ENCODE measurements around the gene INTS12.
"Not testable (repeated sequence)": the region's sequence is repeated elsewhere in the genome, so short reads cannot be mapped to it uniquely, and the experiment has no call there.

Gene INTS12

DNA sequence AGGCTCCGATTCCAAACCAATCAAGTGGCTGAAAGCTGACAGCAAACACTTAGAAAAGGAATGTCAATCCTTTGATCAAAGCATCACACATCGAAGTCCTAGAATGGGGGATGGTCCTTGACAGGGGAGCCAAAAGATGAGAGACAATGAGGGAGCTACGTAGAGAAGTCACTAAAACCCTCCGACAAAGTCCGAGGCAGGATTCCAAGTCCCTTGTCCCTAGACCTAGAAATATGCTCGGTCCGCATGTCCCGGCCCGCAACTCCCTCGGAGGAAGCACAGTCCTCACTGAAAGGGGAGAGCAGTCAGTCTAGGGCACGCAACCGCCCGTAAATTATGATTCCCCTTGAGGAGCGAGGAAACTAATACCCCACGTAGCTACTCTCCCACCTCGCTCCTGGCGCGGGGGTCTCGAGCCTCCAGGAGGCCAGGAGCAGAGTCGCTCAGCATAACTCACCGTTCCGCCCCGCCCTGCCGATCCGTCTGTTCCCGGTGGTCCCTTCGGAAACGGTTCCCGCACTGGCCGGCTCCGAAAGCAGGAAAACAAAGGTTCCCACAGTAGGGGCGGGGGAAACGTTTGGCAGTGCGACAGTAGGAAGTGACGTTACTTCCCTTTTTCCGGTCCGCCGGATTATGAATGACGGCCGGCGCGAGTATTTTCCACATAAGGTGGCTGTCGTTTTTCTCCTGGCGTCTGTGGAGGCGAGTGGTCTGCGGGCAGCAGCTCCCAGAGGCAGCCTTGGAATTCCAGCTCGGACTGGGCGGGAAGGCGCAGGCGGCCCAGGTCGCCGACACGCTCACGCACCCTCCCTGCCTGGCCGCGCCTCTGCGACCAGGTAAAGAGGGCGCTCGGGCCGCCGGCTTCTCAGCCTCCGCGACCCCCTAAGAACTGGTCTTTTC lies at the start of gene INTS12, which contains the start of gene GSTCD:
INTS12 (minus strand) TSS at position 509 of the 900 bp plus-strand sequence. CDS start 8,684 bp downstream, outside the sequence.
GSTCD (plus strand) TSS at position 604 of the 900 bp plus-strand sequence. CDS start 8,830 bp downstream, outside the sequence.
- DNase-seq (ENCODE audit: low read depth in 1 of 2, low spot score in 1 of 2), result peak; percentile 78 to 90

DNA sequence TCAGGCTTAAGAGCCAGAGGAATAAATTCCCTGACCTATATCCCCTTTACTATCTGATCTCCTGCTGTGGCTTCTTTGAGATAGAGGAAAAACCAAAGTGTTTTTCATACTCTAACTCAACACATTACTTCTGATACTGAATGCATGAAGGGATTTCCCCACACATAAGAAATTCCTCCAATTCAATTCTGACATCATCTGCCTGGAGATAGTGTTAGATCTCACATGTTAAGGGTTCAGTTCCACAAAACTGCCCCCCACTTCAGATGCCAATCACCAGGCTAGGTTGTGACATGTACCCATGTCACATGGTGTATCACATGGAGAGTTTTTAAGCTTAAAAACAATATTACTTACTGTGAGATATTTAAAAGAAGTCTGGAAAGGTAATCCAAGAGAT lies 46.9 kb upstream of the INTS12 start:
- no peak for DNase-seq (ENCODE audit: low read depth in 1 of 2, low spot score in 1 of 2)

DNA sequence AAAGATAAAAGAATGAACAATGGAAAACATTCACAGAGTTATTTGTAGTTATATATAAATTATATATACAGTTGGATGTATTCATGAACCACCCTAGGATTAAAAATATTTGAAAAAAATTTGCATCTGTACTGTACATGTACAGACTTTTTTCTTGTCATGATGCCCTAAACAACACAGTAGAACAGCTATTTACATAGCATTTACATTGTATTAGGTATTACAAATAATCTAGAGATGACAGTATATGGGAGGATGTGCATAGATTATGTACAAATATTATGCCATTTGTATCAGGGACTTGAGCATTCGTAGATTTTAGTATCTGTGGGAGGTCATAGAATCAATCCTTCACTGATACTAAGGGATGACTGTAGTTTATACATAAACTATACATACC lies 44.9 kb upstream of the INTS12 start:
- no peak for DNase-seq (ENCODE audit: low read depth in 1 of 2, low spot score in 1 of 2)

- no peak for DNase-seq (ENCODE audit: low read depth in 1 of 2, low spot score in 1 of 2)
These were observed 43.3 kb upstream of the INTS12 start for GRCh38 chr4:105751718-105752299.

- no peak for DNase-seq (ENCODE audit: low read depth in 1 of 2, low spot score in 1 of 2)
These were observed 39.7 kb upstream of the INTS12 start for GRCh38 chr4:105748222-105748621.

DNA sequence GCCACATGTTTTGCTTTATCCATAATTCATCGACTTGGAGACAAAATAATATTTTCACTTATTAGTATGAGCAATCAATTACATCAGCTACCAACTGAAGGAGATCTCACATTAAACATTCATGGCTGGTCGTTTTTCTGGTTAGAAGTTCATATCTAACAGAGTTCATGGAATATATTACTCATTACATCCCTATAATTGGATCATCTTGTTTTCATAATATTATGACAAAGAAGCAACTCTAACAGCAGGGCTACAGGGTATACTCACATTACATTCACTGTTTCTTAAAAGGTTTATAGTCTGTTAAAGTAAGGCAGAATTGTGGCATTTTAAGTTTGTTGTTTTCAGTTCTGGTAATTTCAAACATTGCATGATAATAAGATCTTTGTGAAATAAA lies 33.1 kb upstream of the INTS12 start:
- no peak for DNase-seq (ENCODE audit: low read depth in 1 of 2, low spot score in 1 of 2)

- DNase-seq (ENCODE audit: low read depth in 1 of 2, low spot score in 1 of 2), result not testable (repeated sequence)
These were observed 26.7 kb upstream of the INTS12 start for GRCh38 chr4:105735217-105735616.

DNA sequence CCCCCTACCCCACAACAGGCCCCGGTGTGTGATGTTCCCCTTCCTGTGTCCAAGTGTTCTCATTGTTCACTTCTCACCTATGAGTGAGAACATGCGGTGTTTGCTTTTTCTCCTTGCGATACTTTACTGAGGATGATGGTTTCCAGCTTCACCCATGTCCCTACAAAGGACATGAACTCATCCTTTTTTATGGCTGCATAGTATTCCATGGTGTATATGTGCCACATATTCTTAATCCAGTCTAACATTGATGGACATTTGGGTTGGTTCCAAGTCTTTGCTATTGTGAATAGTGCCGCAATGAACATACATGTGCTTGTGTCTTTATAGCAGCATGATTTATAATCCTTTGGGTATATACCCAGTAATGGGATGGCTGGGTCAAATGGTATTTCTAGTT lies 21.4 kb upstream of the INTS12 start:
- DNase-seq (ENCODE audit: low read depth in 1 of 2, low spot score in 1 of 2), result not testable (repeated sequence)

DNA sequence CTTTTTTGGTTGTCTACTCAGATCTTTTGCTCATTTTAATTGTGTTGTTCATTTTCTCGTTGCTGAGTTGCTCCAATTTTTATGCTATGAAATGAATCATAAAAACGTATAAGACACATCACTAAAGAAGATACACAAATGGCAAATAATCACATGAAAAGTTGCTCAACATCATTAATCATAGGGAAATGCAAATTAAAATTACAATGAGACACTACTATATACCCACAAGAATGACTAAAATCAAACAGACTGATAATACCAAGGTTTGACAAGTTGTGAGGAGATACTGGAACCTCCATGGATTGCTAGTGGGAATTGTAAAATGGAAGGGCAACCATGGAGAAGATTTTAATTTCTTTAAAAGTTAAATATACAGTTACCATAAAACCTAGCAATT lies 17.1 kb upstream of the INTS12 start:
- DNase-seq (ENCODE audit: low read depth in 1 of 2, low spot score in 1 of 2), result no peak

DNA sequence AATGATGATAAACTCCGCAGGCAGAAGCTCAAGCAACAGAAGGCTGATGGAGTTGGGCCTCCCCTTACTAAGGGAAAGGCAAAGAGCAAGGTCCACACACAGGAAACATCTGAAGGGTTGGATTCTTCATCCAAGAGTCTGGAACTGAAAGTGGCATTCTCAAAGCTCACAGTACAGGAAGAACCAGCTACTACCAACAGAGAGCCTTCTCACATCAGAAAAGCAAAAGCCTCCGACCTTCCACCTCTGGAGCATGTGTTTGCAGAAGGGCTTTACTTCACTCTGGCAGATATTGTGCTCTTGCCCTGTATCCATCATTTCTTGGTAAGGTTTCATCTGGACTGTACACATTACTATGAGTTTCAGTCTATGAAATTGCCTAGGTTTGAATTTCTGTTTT lies 10.7 kb upstream of the INTS12 start:
- DNase-seq (ENCODE audit: low read depth in 1 of 2, low spot score in 1 of 2), result no peak

- DNase-seq (ENCODE audit: low read depth in 1 of 2, low spot score in 1 of 2), result no peak
These were observed 7.3 kb upstream of the INTS12 start for GRCh38 chr4:105715692-105716278.

- no peak for DNase-seq (ENCODE audit: low read depth in 1 of 2, low spot score in 1 of 2)
These were observed 6.4 kb upstream of the INTS12 start for GRCh38 chr4:105714932-105715331.

GRCh38 chr4:105714071-105714521 lies 5.6 kb upstream of the INTS12 start:
- no peak for DNase-seq (ENCODE audit: low read depth in 1 of 2, low spot score in 1 of 2)

DNA sequence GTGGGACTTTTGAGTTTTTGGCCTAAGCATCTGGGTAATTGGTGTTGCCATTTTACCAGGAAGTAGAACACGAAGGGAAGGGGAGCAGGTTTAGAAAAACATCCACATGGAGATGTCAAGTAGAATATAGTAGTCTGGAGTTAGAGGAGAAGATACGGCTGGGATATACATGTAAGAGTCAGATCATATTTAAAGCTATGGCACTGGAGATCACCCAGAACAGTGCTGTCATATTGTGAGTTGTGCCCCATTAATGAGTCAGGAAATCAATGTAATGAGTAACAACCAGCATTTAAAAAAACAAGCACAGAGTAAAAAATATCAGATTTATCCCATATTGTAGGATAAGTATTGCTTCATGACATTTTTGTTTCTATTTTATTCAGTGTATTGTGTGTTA lies 4.3 kb upstream of the INTS12 start:
- DNase-seq (ENCODE audit: low read depth in 1 of 2, low spot score in 1 of 2), result no peak

DNA sequence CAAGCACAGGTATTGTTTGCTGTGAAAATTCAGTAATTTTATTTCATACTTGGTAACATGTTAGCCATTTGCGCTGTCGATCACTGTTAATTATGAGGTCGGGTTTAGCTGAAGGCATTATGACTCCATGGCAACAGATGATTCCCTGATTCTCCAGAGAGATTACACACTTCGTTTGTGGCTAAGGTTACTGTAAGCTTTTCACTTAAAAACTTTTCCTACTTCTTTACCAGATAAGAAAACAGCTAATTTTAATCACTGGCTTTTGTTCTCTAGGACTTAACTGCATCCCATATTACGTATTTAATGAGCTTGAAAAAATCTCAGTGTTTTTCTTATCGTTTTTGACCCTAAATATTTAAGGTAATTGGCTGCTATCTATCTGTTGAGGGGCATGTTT lies 2.2 kb upstream of the INTS12 start:
- DNase-seq (ENCODE audit: low read depth in 1 of 2, low spot score in 1 of 2), result no peak

- no peak for DNase-seq (ENCODE audit: low read depth in 1 of 2, low spot score in 1 of 2)
These were observed 1.6 kb upstream of the INTS12 start for GRCh38 chr4:105710012-105710600.

DNA sequence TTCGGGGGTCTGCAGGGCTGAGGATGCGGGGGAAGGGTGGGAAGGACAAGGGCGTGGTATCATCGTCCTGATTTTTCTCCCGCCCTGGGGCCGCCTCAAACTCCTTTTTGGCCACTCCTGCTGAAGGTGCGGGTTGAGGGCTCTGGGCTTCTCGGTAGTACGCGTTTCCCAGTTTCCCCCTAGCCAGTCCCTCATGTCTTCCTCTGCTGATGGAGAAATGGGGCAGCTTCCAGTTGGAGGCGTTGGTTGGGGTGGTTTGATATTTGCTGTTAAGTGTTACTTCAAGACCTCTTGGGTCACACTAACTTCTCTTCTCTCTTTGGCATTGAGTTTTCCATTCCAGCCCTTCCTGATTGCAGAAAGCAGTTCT lies 577 bp upstream of the INTS12 start:
- no peak for DNase-seq (ENCODE audit: low read depth in 1 of 2, low spot score in 1 of 2)

DNA sequence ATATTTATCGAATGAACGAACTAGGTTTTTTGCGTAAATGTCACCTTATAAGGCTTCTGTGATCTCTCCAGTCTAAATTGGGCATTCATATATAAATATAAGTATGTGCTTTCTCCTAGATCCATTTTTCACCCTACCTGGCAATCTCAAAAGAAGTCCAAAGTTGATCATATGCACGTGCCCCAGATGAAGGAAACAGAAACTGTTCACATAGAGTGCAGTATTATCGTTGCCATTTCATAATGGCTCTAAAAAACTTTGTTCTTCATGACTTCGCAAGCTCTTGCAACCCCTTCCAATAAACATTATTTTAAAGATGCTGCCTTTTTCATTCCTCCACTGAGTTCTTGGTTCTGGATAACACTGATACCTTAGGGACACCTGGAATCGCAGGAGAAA lies 708 bp downstream of the INTS12 start:
- no peak for DNase-seq (ENCODE audit: low read depth in 1 of 2, low spot score in 1 of 2)

- DNase-seq (ENCODE audit: low read depth in 1 of 2, low spot score in 1 of 2), result no peak
These were observed 9.9 kb downstream of the INTS12 start for GRCh38 chr4:105698607-105699006.

DNA sequence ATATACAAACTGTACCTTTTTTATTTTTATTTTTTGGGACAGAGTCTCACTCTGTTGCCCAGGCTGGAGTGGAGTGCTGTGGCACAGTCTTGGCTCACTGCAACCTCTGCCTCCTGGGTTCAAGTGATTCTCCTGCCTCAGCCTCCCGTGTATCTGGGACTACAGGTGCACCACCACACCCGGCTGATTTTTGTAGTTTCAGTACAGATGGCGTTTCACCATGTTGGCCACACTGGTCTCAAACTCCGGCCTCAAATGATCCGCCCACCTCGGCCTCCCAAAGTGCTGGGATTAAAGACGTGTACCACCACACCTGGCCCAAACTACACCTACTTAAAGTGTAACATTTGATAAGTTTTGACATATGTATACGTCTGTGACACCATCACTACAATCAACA lies 12.7 kb downstream of the INTS12 start:
- DNase-seq (ENCODE audit: low read depth in 1 of 2, low spot score in 1 of 2), result not testable (repeated sequence)

- DNase-seq (ENCODE audit: low read depth in 1 of 2, low spot score in 1 of 2), result not testable (repeated sequence)
These were observed 13.7 kb downstream of the INTS12 start for GRCh38 chr4:105694812-105695211.

GRCh38 chr4:105686571-105686970 lies 21.9 kb downstream of the INTS12 start:
- no peak for DNase-seq (ENCODE audit: low read depth in 1 of 2, low spot score in 1 of 2)
